Fibroblast of upper back skin (primary cell): ENCODE measurements around the gene MSH3.
A peak's percentile ranks its signal among the peaks of the same experiment; 100 is the strongest.
"Not testable (repeated sequence)": the region's sequence is repeated elsewhere in the genome, so short reads cannot be mapped to it uniquely, and the experiment has no call there.

Experiments used
- DNase-seq: peaks from one replicate; pipeline ENCODE4 v3.0.0-alpha.2; 2013

The MSH3 gene

DNA sequence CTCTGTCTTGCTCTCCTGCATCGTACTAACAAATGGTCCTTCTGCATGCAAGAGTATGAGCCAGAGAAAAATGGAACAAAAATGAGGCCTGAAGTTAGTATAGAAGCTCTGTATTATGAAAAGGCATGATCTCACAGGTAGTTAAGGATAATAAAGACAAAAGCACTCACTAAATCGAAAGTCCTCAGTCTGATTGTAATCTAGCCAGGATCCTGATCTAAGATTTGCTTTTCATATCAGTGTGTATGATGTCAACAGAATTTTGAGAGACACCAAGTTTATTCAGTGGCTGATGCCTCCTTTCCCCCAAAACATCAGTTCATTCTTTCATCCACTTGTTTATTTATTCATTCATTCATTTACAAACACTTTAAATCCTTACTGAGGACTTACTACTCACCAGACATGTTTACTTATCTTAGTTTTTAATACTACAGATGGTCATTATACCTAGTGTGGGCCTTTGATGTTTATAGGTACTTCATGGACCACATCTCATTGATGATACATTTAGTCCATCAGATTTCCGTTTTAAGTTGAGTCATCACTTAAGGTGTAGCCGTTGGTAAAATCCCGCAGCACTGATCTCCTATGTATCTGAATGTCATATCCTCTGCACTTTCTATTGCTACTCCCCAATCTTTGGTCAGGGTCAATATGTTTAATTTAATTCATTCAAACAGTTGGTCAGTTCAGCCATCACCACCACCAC, 105.6 kb downstream of the MSH3 start:
- DNase-seq = no peak

DNA sequence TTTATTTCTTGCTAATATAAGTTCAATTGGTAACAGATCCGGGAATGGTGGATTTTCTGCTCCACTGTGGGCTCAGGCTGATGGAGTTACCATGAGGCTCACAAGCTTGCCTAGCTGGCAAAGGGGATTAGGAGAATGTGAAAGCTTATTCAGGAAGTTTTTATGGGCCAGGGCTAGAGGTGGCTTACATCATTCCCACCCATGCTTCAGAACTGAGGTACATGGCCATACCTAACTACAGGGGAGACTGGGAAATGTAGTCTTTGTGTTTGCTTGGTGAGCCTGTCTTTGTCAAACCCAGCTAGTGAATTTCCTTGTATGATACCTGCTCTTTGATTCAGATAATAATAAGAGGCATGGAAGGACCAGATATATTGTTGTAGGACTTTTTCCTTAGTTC, 106.2 kb downstream of the MSH3 start:
- no peak for DNase-seq

DNA sequence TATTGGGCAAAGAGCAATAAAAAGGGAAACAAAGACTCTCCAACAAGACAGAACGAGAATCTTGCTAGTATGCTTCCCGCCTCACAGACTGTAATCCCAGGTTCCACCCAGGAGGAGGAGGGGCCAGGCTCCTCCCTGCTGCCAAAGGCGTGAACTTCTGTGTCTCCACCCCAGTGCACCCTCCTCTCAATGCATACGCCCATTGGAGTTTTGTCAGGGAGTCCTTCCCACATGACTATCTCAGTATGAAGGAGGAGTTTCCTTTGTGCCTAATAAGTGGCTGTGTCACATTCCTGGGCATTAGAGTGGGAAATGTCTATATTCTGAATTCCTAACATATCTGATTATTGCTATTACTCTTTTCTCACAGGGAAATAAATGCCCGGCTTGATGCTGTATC, 106.7 kb downstream of the MSH3 start:
- no peak for DNase-seq

DNA sequence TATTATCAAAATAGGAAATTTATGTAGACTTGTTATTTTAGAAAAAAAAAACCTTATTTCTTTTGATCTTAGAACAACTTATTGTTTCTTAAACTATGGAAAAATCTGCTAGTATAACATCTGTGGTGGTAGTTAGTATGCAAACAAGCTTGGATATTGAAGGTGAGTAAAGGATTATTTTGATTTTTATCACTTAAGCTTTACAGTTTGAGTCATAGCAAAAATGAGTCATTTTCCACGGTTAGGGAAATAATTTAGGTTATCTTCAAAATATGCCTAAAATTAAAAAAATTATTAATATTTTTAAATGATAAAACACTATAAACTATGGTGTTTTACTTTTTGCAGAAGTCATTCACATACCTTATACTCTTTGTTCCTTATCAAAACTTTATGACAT, 107.5 kb downstream of the MSH3 start:
- no peak for DNase-seq

DNA sequence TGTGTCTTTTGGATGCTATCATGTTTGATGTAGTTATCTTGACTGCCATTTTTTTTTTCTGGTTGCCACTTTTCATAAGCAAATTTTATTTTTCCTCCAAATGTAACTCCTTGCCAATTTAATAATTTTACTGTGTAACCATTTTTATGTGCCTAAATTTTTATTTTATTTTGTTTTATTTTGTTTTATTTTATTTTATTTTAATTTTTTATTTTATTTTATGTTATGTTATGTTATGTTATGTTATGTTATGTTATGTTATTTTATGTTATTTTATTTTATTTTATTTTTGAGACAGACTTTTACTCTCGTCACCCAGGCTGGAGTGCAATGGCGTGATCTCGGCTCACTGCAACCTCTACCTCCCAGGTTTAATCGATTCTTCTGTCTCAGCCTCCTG, 108.1 kb downstream of the MSH3 start:
- DNase-seq = no peak

DNA sequence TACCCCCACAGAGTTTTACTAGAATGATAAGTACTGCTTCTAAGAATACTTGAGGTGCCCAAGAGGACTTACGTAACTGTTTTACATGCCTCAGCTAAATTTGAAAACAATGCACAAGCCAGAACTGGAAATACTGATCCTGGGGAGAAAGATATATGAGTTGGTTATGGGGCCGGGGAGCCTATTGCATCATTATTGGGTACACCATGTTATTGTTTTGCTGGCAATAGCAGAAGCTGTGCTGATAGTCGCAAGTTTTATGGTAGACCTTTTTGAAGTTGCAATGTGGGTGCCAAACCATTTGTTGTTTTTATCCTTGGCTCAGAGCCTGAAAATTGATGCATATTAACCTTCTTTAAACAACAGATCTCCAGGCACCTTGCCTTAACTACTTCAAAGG, 108.8 kb downstream of the MSH3 start:
- no peak for DNase-seq

DNA sequence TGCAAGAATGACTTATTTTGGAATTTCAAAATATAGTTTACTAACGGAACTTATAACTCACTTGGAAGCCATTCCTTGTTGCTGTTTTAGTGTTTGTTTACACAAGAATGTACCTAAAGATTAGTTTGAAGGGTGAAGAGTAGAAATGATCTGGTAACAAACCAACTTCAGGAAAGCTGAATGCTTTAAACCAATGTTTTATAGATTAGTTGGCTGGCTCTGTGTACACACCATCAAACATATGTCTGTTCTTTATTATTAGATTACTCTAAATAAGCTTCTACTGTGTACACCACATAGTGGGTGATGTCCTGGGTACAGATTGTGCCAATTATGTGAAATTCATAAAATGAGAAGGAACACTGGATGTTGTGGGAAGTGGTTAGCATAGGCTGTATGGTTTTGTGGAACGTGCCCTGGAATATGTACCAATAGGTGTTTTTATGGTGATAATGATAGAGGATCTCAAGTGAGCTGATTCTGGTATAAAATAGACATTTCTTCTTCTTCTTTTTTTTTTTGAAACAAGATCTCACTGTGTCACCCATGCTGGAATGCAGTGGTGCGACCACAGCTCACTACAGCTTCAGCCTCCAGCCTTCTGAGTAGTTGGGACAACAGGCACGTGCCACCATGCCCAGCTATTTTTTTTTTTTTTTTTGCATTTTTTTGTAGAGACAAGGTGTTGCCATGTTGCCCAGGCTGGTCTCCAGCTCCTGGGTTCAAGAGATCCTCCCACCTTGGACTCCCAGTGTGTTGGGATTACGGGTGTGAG, 109.6 kb downstream of the MSH3 start:
- DNase-seq = no peak

DNA sequence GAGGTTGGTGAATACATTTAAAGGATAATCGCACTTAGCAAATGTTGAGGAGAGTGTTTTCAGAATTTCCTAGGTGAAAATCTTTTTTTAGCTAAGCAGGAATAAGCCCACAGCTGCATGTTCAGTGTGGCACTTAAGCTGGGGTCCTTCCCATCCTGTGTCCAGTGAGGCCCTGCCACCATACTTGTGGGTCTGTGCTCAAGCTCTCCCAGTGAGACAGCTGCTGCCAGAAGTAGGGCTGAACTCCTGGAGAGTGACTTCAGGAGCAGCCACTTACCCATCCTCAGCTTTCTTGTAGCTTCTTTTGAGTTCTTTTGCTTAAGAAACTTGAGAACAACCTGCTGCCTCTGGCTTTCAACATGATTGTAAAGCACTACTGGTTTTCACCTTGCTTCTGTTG, 110.3 kb downstream of the MSH3 start:
- DNase-seq = no peak

DNA sequence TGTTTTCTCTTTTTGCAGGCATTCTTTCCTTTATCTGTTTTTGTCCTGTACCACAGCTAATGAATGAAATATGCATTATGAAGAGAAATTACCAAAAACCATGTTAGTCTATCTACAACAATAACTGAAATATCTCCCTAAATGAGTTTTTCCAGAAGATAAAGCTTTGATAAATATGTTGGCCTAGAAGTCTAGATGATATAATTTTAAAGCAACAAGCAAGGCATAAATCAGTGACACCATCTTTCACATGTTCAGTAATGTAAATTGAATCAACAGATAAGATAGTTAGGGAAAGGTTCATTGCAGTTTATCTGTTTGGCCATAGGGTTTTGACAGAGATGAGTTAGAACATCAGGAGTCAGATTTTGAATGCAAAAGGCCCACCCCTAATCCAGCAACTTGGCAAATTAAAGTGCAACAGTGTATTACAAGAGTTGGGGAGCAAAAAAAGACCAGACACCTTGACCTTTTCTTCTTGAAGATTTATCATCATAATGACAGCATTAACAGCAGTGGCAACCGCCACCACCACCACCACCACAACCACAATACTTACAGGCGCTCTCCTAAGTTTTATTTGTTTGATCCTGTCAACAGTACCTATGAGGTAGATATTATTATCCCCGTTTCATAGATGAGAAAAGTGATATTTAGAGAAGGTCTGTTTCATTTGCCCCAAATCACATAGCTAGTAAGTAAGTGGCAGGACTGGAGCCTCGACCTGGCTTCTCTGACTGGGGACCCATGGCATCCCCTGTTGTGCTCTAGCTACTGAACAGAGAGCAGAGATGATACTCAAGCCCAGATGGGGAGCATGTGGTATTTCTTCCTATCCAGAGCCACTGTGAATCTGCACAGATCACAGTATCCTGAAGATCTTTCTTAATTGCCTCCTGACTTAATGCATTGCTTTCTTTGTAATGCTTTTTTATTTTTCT, 123.2 kb downstream of the MSH3 start:
- DNase-seq = no peak

DNA sequence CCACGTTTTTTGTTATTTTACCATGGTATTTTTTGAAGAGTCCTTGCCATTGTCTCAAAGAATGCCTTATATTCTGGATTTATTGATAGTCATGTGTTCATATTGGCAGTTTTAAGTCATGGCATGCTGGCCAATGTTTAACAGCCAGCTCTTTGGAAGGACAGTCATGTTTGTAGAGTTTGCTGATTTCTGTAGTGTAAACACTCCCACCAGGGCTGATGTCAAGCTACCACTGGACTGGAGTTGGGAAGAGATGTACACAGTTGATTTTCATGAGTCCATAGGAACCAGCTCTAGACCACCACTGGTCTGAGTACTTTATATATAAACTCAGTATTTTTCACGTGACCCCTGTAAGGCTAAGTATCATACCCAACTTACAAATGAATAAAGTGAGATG, 125.6 kb downstream of the MSH3 start:
- DNase-seq = no peak

DNA sequence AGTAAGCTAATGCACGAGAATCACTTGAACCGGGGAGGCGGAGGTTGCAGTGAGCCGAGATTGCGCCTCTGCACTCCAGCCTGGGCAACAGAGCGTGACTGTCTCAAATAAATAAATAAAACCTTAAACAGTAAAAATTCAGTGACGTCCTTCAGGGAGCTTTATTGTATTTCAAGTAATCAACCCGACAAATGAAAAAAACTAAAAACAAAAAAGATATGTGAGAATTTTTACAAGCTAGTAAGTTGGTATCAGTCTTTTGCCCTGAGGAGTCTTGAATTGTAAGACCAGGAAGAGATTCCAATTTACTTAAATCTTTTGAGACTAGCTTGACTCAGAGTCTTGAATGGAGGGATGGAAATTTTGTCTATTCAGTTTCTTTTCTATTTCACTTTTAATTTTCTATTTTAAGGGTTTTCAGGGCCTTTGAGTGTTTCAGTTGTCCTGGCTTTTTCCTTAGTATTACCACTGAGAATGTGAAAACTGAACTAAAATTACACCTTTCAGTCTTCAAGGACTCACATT, 126.4 kb downstream of the MSH3 start:
- no peak for DNase-seq

DNA sequence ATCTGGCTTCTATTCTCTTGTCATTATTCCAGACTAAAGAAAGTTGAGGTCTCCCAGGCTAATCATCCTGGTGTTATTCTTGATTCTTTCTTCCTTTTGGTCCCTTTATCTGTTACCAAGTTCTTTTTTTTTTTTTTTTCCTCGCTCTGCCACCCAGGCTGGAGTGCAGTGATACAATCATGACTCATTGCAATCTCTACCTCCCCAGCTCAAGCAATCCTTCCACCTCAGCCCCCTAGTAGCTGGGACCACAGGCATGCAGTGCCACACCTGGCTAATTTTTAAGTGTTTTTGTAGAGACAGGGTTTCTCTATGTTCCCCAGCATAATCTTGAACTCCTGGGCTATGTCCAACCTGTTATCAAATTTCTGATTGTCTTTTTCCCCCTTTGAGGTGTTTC, 126.9 kb downstream of the MSH3 start:
- peak; percentile 55 for DNase-seq

DNA sequence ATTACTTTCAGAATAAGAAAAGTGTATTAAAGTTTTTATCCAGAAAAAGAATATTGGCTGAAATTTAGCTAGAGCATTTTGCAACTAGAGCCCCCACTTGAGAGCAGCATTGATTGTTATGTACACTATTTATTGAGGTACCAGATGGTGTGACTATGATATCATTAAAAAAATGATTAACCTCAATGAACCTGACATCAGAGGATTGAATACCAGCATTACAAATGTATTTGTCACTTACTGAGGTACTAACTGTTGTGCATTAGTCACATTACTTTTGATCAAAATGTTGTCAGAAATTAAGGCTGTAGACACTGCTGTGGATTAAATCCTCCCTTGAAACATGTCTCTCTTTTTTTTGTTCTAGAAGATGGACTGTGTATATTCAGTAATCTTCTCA, 128.2 kb downstream of the MSH3 start:
- DNase-seq = no peak

DNA sequence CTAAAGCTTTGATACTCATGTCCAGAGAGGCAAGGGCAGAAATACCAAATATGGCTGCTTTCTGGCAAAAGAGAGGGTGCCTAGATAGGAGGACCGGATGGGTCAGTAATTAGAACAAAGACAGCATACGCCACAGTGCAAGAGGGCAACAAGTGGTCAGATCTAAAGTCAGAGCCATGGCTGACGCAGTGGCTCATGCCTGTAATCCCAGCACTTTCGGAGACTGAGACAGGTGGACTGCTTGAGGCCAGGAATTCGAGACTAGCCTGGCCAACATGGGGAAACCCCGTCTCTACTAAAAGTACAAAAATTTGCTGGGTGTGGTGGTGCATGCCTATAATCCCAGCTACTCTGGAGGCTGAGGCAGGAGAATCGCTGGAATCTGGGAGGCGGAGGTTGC, 129.3 kb downstream of the MSH3 start:
- not testable (repeated sequence) for DNase-seq

DNA sequence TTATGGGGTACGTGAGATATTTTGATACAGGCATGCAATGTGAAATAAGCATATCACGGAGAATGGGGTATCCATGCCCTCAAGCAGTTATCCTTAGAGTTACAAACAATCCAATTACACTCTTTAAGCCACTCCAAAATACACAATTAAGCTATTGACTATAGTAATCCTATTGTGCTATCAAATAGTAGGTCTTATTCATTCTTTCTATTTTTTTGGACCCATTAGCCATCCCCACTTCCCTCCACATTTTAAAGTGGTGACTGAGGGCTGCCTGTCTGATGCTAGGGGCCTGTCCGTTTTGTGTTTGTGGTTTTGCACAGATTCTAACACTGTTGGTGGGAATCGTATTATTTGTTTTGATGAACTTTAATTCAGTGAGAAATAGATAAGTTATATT, 130.0 kb downstream of the MSH3 start:
- no peak for DNase-seq

DNA sequence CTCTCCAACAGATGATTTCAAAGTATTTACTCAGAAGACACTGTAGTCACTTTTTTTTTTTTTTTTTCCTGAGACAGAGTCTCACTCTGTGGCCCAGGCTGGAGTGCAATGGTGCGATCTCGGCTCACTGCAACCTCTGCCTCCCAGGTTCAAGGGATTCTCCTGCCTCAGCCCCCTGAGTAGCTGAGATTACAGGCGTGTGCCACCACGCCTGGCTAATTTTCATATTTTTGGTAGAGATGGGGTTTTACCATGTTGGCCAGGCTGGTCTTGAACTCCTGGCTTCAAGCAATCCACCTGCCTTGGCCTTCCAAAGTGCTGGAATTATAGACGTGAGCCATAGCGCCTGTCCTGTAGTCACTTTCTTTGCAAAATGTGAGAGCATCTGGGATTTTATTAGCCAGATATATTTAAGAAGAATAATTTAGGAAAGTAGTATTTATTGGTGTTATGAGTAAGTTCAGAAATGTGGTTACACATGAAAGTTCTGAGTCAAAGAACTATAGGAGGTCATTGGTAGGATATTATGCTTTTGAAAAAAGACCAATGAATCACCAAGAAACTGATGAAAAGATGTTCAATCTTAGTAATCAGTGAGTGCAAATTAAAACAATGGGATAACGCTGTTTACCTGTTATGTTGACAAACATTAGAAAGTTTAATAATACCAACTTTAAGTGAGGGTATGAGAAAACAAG, 135.0 kb downstream of the MSH3 start:
- DNase-seq = not testable (repeated sequence)

DNA sequence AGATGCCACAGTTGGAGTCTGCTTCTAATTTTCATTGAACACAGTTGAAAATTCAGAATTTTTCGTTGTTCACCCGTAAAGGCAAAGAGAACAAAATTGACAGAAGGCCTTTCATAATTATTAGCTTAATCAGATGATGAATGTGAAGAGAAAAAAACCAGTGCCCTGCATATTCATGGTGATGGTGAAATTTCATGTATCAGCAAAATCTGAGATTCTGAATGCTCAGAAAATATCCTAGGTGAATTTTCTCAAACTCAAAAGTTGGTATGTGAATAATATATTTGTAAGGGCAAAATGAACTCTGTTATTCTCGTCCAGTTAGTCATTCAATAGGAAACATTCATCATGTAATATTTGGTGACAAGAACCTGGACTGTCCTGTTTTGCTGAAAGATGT, 136.2 kb downstream of the MSH3 start:
- DNase-seq = no peak

DNA sequence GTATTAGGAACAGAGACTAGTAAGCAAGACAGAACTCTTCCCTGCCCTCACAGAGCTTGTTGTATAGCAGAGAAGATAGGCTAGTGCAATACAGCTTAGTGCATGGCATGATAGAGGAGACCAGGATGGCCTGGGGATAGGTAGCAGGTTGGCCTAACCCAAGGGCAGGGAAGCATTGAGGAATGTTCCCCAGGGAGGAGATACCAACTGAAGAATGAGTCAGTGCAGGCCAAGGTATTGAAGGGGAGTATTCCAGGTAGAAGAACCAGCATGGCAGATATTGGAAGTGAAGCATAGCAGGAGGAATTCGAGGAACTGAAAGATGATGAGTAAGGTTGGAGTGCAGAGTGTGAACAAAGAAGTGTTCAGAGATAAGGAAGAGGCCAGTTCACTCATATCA, 138.9 kb downstream of the MSH3 start:
- no peak for DNase-seq

DNA sequence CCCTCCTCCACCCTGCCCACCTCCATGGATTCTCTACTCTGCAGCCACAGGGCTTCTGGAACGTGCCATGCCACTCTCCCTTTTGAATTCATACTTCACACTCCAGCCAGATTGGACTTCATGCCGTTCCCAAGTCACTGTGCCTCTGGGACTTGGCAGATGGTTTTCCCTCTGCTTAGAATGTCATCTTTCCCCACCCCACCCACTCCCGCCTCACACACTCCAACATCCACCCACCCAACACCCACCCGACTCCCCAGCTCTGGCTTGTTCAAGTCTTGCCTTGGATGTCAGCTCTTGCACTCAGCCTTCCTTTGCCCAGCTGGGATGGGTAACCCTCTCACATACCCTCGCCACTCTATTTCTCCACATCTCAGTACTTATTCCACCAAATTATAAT, 142.4 kb downstream of the MSH3 start:
- DNase-seq = no peak

DNA sequence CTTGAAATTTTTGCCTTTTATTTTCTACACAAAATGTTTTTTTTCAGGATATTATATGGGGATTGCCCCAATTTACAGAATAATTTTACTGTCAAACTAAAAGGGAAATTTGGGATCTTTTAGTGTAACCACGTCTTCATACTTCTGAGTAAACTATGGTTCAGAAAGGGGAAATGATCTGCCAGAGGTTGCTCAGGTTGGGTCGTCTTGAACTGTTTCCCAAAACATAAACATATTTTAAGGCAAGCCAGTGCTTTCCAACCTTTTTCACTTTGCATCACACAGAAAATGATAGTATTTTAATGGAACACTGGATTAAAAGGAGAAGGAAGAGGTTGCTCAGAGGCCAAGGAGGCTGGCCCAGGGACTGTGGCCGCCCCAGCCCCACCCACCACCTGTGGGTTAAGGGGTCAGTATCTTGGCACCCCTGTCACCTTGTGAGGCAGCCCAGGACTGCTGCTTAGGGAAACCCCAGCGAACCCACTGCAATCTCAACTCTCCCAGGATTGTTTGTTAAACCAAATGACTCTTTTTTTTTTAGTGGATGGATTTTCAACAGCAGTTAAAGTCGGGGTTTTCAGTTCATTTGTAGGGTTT, 143.1 kb downstream of the MSH3 start:
- DNase-seq = no peak

DNA sequence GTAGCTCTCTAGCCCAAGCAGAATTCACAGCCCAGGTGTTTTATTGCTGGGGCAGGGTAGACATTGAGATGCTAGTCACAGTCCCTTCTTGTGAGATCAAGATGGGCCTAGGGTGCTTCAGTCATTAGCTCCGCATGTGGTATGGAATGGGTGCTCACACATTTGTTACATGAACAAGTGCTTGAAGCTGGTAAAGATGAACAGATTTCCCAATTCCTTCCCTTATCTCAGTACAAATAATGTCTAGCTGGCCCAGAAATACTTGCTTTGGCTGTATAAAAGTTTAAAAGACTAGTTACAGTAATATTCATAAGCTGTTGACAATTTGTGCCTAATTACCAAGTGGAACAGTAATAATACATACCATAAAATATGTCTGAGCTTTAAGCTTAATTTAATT, 143.7 kb downstream of the MSH3 start:
- DNase-seq = no peak

DNA sequence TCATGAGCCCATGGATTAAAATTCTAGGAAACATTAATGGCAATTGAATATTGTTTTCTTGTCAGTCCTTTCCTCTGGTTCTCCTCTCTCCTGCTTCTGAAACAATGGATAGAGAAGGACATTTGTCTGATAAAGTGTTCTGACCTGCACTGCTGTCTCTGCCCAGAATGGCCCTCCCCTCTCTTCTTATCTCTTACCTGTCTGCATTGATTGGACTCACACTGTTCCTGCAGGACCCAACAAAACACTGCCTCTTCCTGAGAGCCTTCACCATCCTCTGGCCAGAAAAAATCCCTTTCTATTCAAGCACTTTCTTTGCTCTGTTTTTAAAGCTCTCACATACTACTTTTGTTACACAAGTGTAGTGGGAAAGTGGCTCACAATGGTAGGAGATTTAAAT, 144.2 kb downstream of the MSH3 start:
- DNase-seq = no peak
